ENCODE results near the gene GFOD2.

- TF ChIP-seq CTCF (IDR thresholded peaks at IDR 0.05; ENCODE audit: poor library complexity), result no peak
- no peak for TF ChIP-seq EZH2phosphoT487 (IDR thresholded peaks at IDR 0.05; ENCODE audit: low read depth, severe bottlenecking, unreplicated experiment)
Observed at GRCh38 chr16:67702130-67702529, 17.0 kb downstream of the GFOD2 start.

Measured in hepatocyte (in vitro differentiated cells).